MCF 10A (cell line): ENCODE results near the gene TK1. TPM values are rescaled to one million over a fixed set of nuclear protein-coding genes. Genes with fewer than 3 reads are reported as not detected.

ENCODE experiments used
- BruUV-seq: library from RNA; stranded (reverse); fragments of 400-500 nt; replicated peaks from 2 replicates; lab custom pipeline; 2021; lab: Mats Ljungman, UMichigan
- CTCF ChIA-PET: fragments of 300-600 bp; sonication (Branson Sonifier 250); formaldehyde crosslinking; extraction: SDS; loops from one replicate; lab custom pipeline; 2021; ENCODE audit warnings: antibody characterized with exemption, inconsistent platforms; lab: Yijun Ruan, JAX
- POLR2A ChIA-PET: fragments of 300-600, 350-650 bp; sonication (Branson Sonifier 250); formaldehyde crosslinking; extraction: SDS; loops from one replicate; lab custom pipeline; 2020; ENCODE audit warnings: antibody characterized with exemption, inconsistent platforms; lab: Yijun Ruan, JAX
- DNase-seq: peaks from one replicate; pipeline ENCODE4 v3.0.0-alpha.2; 2018; ENCODE audit not compliant: unreplicated experiment
- H3K27ac Mint-ChIP-seq: one replicate; pipeline ENCODE4 v1.8.0; 2022; ENCODE audit warnings: mild to moderate bottlenecking, low read depth, mixed read lengths; ENCODE audit not compliant: unreplicated experiment
- H3K27me3 Mint-ChIP-seq: one replicate; pipeline ENCODE4 v1.8.0; 2022; ENCODE audit warnings: mixed read lengths; ENCODE audit not compliant: insufficient read depth, unreplicated experiment
- H3K36me3 Mint-ChIP-seq: one replicate; pipeline ENCODE4 v1.8.0; 2022; ENCODE audit warnings: mild to moderate bottlenecking, moderate library complexity, mixed read lengths; ENCODE audit not compliant: insufficient read depth, unreplicated experiment
- H3K4me1 Mint-ChIP-seq: one replicate; pipeline ENCODE4 v1.8.0; 2022; ENCODE audit warnings: mixed read lengths; ENCODE audit not compliant: insufficient read depth, unreplicated experiment
- H3K4me3 Mint-ChIP-seq: one replicate; pipeline ENCODE4 v1.8.0; 2022; ENCODE audit warnings: mild to moderate bottlenecking, moderate library complexity, mixed read lengths; ENCODE audit not compliant: unreplicated experiment
- H3K9me3 Mint-ChIP-seq: one replicate; pipeline ENCODE4 v1.8.0; 2022; ENCODE audit warnings: mixed read lengths; ENCODE audit not compliant: unreplicated experiment
- CTCF ChIP-seq: fragments of 200-600 bp; IDR thresholded peaks from one replicate; pipeline ENCODE4 v1.8.0; 2022; ENCODE audit warnings: antibody characterized with exemption, mild to moderate bottlenecking; ENCODE audit not compliant: unreplicated experiment
- intact Hi-C: fragments of 100-400 bp; cut with micrococcal nuclease; formaldehyde crosslinking; loops from 2 replicates; pipeline ENCODE4 v1.14.1; 2022
- total RNA-seq: library from RNA; stranded (reverse); gene quantifications from 2 replicates; pipeline ENCODE4 v1.2.3, GENCODE V29; 2022

Gene TK1
- total RNA-seq, 1 experiment from 2014 or later: 21.4 TPM

GRCh38 chr17:78206298-78206697, 19.4 kb upstream of the TK1 start:
- no peak overlapping the region for H3K4me3 Mint-ChIP-seq
- POLR2A ChIA-PET: no interaction called here
- BruUV-seq: no TSS peak
- H3K9me3 Mint-ChIP-seq: no peaks in the 10 kb centered on the region
- peaks cover 19% of the 10 kb centered on the region for H3K36me3 Mint-ChIP-seq
- CTCF ChIA-PET: interaction anchor here (0.9 to 1.2 kb wide), 3 partner anchors 19 to 91 kb away, joined by 3 to 4 read pairs (median 3); partner anchors contain the start of genes AFMID and TK1
- H3K27me3 Mint-ChIP-seq: no peaks in the 10 kb centered on the region
- TF ChIP-seq CTCF: no peak
- intact Hi-C loops: no loop called here
- no peak overlapping the region for H3K27ac Mint-ChIP-seq
- DNase-seq: no peak
- no peaks in the 10 kb centered on the region for H3K4me1 Mint-ChIP-seq

- no peak overlapping the region for H3K4me3 Mint-ChIP-seq
- CTCF ChIA-PET: no interaction called here
- no peaks in the 10 kb centered on the region for H3K27me3 Mint-ChIP-seq
- no peaks in the 10 kb centered on the region for H3K9me3 Mint-ChIP-seq
- BruUV-seq: no TSS peak
- no peak for DNase-seq
- peaks cover 19% of the 10 kb centered on the region for H3K36me3 Mint-ChIP-seq
- POLR2A ChIA-PET: no interaction called here
- no peak for TF ChIP-seq CTCF
- intact Hi-C loops: no loop called here
- H3K4me1 Mint-ChIP-seq: no peaks in the 10 kb centered on the region
- H3K27ac Mint-ChIP-seq: no peak overlapping the region
Observed at GRCh38 chr17:78205124-78205775, 18.4 kb upstream of the TK1 start.

- ChIA-PET POLR2A (no interaction called here), CTCF (interaction anchor here (0.6 kb wide), 1 partner anchor 93 kb away, joined by 4 read pairs; no protein-coding TSS in a partner anchor)
Observed at GRCh38 chr17:78204387-78205123, 17.7 kb upstream of the TK1 start.

More at GRCh38 chr17:78204387-78205123, 17.7 kb upstream of the TK1 start:
- no TSS peak for BruUV-seq
- Mint-ChIP-seq H3K27me3 (no peaks in the 10 kb centered on the region), H3K4me1 (no peaks in the 10 kb centered on the region), H3K9me3 (no peaks in the 10 kb centered on the region), H3K36me3 (peaks cover 19% of the 10 kb centered on the region), H3K4me3 (no peak overlapping the region), H3K27ac (no peak overlapping the region)
- no peak for TF ChIP-seq CTCF
- intact Hi-C loops: no loop called here
- no peak for DNase-seq
